GM12878 (cell line): ENCODE results near the gene ABCC11. TPM values are rescaled to one million over a fixed set of nuclear protein-coding genes. Genes with fewer than 3 reads are reported as not detected.

Experiments used
- ATAC-seq: fragments of 200-7000 bp; cut with Tn5 transposase; 3 replicates; pipeline ENCODE4 v1.9.1; 2020; ENCODE audit warnings: mild to moderate bottlenecking, moderate library complexity
- BruUV-seq: library from RNA; stranded (reverse); fragments of 400-500 nt; replicated peaks from 2 replicates; lab custom pipeline; 2021; lab: Mats Ljungman, UMichigan
- CTCF ChIA-PET: fragments of 300-600 bp; sonication (Branson Sonifier 250); formaldehyde crosslinking; extraction: SDS; loops from one replicate; lab custom pipeline; 2021; ENCODE audit warnings: inconsistent platforms; lab: Yijun Ruan, JAX
- POLR2A ChIA-PET: fragments of 350-600 bp; formaldehyde crosslinking; extraction: SDS; loops from one replicate; lab custom pipeline; 2021; ENCODE audit warnings: inconsistent platforms; lab: Charles Lee
- RAD21 ChIA-PET: fragments of 300-600 bp; sonication (Branson Sonifier 250); formaldehyde crosslinking; loops from one replicate; lab custom pipeline; 2023; ENCODE audit warnings: antibody characterized with exemption; ENCODE audit not compliant: unreplicated experiment; lab: Charles Lee
- SMC1A ChIA-PET: fragments of 300-600 bp; sonication (Branson Sonifier 250); formaldehyde crosslinking; loops from one replicate; lab custom pipeline; 2023; ENCODE audit not compliant: unreplicated experiment, uncharacterized antibody; lab: Charles Lee
- DNase-seq: peaks from one replicate; pipeline ENCODE4 v3.0.0-alpha.2; 2011; ENCODE audit warnings: low read depth, low spot score
- FAIRE-seq: peaks from 3 replicates; lab custom pipeline; 2011; peaks lifted over from hg19 to GRCh38; lab: Jason Lieb, UNC
- H2AFZ ChIP-seq: 2 replicates; pipeline ENCODE4 v1.6.0; 2011; ENCODE audit warnings: low read depth, low read length, control low read depth; ENCODE audit not compliant: control insufficient read depth
- H3K27ac ChIP-seq: 2 replicates; pipeline ENCODE4 v1.5.1; 2011; ENCODE audit warnings: control low read depth; ENCODE audit not compliant: control insufficient read depth, insufficient read depth
- H3K27me3 ChIP-seq, 2 experiments: replicated peaks in 1 of 2; 2 replicates each; pipeline versions ENCODE4 v1.6.0 to v1.6.1; 2011; ENCODE audit warnings: low read length in 1 of 2; ENCODE audit not compliant: control insufficient read depth in 2 of 2, insufficient read depth in 2 of 2
- H3K36me3 ChIP-seq, 2 experiments: 2 replicates each; pipeline ENCODE4 v1.5.1; 2011; ENCODE audit warnings: low read length in 1 of 2; ENCODE audit not compliant: control insufficient read depth in 2 of 2, insufficient read depth in 2 of 2
- H3K4me1 ChIP-seq: 2 replicates; pipeline ENCODE4 v1.6.1; 2011; ENCODE audit warnings: mild to moderate bottlenecking, low read length, moderate library complexity, mixed read lengths; ENCODE audit not compliant: control insufficient read depth, insufficient read depth
- H3K4me2 ChIP-seq: 2 replicates; pipeline ENCODE4 v1.6.0; 2011; ENCODE audit warnings: control low read depth; ENCODE audit not compliant: control insufficient read depth, insufficient read depth
- H3K4me3 ChIP-seq: fragments of 200-600 bp; sonication (generic); 2 replicates; pipeline ENCODE4 v1.5.1; 2016
- H3K79me2 ChIP-seq: 2 replicates; pipeline ENCODE4 v1.6.0; 2011; ENCODE audit warnings: low read length; ENCODE audit not compliant: control insufficient read depth, insufficient read depth
- H3K9ac ChIP-seq: 2 replicates; pipeline ENCODE4 v1.8.0; 2011; ENCODE audit warnings: low read length, control low read depth, mixed read lengths; ENCODE audit not compliant: control insufficient read depth, insufficient read depth
- H3K9me3 ChIP-seq: replicated peaks from 3 replicates; pipeline ENCODE4 v1.5.1; 2011; ENCODE audit warnings: mild to moderate bottlenecking, low read length; ENCODE audit not compliant: control insufficient read depth, insufficient read depth
- H4K20me1 ChIP-seq: 2 replicates; pipeline ENCODE4 v1.6.0; 2011; ENCODE audit not compliant: control insufficient read depth, insufficient read depth
- EZH2 ChIP-seq: IDR thresholded peaks from 2 replicates; pipeline ENCODE4 v1.6.1; 2012; ENCODE audit warnings: low read depth, mild to moderate bottlenecking, control low read depth, inconsistent platforms, low read length, borderline replicate concordance; ENCODE audit not compliant: control insufficient read depth
- IKZF1 ChIP-seq: fragments of 450-650 bp; conservative IDR thresholded peaks from 2 replicates; pipeline ENCODE4 v1.6.1; 2017; ENCODE audit warnings: antibody characterized with exemption, mild to moderate bottlenecking
- MYB ChIP-seq: fragments of 150-350 bp; IDR thresholded peaks from 2 replicates; pipeline ENCODE4 v1.6.1; 2014; ENCODE audit warnings: mild to moderate bottlenecking, low read depth, low read length, borderline replicate concordance
- NKRF ChIP-seq: fragments of 450-650 bp; conservative IDR thresholded peaks from 2 replicates; pipeline ENCODE4 v1.6.1; 2017; ENCODE audit warnings: mild to moderate bottlenecking, moderate library complexity
- NR2C1 ChIP-seq: fragments of 450-650 bp; IDR thresholded peaks from 2 replicates; pipeline ENCODE4 v1.6.1; 2017; ENCODE audit warnings: antibody characterized with exemption, mild to moderate bottlenecking, moderate library complexity
- SMC3 ChIP-seq: IDR thresholded peaks from 2 replicates; pipeline ENCODE4 v1.6.1; 2011; ENCODE audit warnings: low read length, improper control_type of control experiment, borderline replicate concordance
- SREBF2 ChIP-seq: IDR thresholded peaks from 2 replicates; pipeline ENCODE4 v1.6.1; 2012; ENCODE audit warnings: mild to moderate bottlenecking, low read length
- ZBTB40 ChIP-seq: fragments of 450-650 bp; IDR thresholded peaks from 2 replicates; pipeline ENCODE4 v1.6.1; 2016; ENCODE audit warnings: mild to moderate bottlenecking, moderate library complexity, borderline replicate concordance
- ZNF207 ChIP-seq: fragments of 450-650 bp; IDR thresholded peaks from 2 replicates; pipeline ENCODE4 v1.6.1; 2014; ENCODE audit warnings: antibody characterized with exemption, mild to moderate bottlenecking, borderline replicate concordance
- WGBS: methylation state at CpG from one replicate; pipeline ENCODE4 v1.1.6; 2016; ENCODE audit warnings: low lambda C conversion rate; ENCODE audit not compliant: insufficient replicate concordance, insufficient coverage; ENCODE audit errors: missing lambda C conversion rate; 5-methylcytosine and 5-hydroxymethylcytosine counted together
- in situ Hi-C: fragments of 300-500 bp; cut with MboI; formaldehyde crosslinking; loops from 9 replicates; pipeline ENCODE4 v1.14.3; 2018; ENCODE audit warnings: mixed read lengths
- intact Hi-C: fragments of 100-400 bp; cut with micrococcal nuclease; formaldehyde crosslinking; loops from one replicate; pipeline ENCODE4 v1.14.2; 2022; ENCODE audit not compliant: unreplicated experiment
- polyA plus RNA-seq, 11 experiments: library from polyadenylated mRNA; depleted of rRNA in 4 of 11; unstranded in 6 of 11; stranded (reverse) in 5 of 11; fragments of >200 nt; fragmentation: Nextera tagmentation in 4 of 11; fragmentation: Illumina TruSeq in 1 of 11; extraction: Ambion mirVana in 4 of 11; extraction: Trizol in 1 of 11; gene quantifications; 1 replicate in 1 of 11; 2 replicates in 10 of 11; pipeline versions ENCODE4 v1.2.1 to v1.2.3, GENCODE V29; 2011 to 2016; ENCODE audit warnings: inconsistent platforms in 2 of 11, missing spikeins in 2 of 11, low read depth in 1 of 11
- total RNA-seq, 4 experiments: library from RNA; depleted of rRNA in 3 of 4; stranded (reverse); fragments of >200 nt in 3 of 4; fragmentation: Illumina TruSeq in 1 of 4; extraction: Trizol in 1 of 4; gene quantifications; 2 replicates each; pipeline versions ENCODE4 v1.2.1 to v1.2.3, GENCODE V29; 2013 to 2021
- TF ChIP-seq, protein P1 (sequence below): fragments of 150-350 bp; IDR thresholded peaks from 2 replicates; pipeline ENCODE4 v1.6.1; 2016; ENCODE audit warnings: low read depth, low read length
- TF ChIP-seq, protein P2 (sequence below): IDR thresholded peaks from 2 replicates; pipeline ENCODE4 v1.6.1; 2012; ENCODE audit warnings: low read depth, low read length, improper control_type of control experiment

The ABCC11 gene
- total and polyA plus RNA-seq, 10 of the 15 experiments (the other 5 are each of a cell fraction or from before 2014, with no cell fraction given): 0.04 to 0.20 (median 0.10) TPM; not detected in 6

DNA sequence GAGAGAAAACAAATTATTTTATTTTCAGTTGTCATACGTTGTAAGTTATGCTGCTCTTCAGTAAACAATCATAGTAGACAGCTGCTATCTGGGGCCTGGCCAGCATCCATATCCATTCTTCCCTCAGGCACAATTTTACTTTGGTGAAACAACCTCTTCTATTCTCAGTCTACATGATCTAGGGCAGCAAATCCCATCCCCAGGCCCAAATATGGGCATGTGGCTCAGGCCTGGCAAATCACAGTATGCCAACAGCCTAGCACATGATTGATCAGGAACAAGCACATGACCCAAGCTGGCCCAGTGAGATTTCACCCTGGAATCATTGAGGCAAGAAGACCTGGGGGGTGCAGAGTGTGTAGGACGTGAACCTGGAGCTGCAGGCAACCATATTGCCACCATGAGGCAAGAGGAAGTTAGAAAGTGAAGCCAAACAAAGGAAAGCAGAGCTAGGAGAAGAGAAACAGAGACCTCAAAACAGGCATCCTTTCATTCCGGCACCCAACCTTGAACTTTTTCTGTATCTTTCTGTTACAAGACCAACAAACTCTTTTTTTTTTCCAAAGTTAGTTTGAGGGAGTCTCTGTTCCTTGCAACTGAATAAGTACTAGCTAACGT is 81.3 kb downstream of the ABCC11 start:
- Histone ChIP-seq H3K4me2 (no peak overlapping the region), H3K4me1 (peaks cover 8% of the 10 kb centered on the region; the same call in 1 of the 2 replicates), H3K4me3 (no peak overlapping the region), H3K9ac (no peak overlapping the region), H3K9me3 (no peaks in the 10 kb centered on the region), H3K36me3 (no peaks in the 10 kb centered on the region), H3K79me2 (no peaks in the 10 kb centered on the region), H2AFZ (no peak overlapping the region; the same call in 1 of the 2 replicates), H3K27ac (no peak overlapping the region), H3K27me3 (no peaks in the 10 kb centered on the region), H4K20me1 (no peaks in the 10 kb centered on the region)
- ATAC-seq (peak; percentile 64), DNase-seq (no peak), FAIRE-seq (peak; percentile 27)
- CTCF ChIA-PET: interaction anchor here (0.6 to 3.8 kb wide), 21 partner anchors 8 to 1128 kb away, joined by 3 to 28 read pairs (median 6); partner anchors contain the start of genes ABCC12 and NETO2
- POLR2A ChIA-PET: no interaction called here
- no TSS peak for BruUV-seq
- 59% methylated on average over 4 of the region's 4 CpGs for WGBS
- RAD21 ChIA-PET: interaction anchor here (0.6 to 2.9 kb wide), 7 partner anchors 457 to 1295 kb away, joined by 3 to 10 read pairs (median 4); partner anchors contain the start of gene NETO2
- SMC1A ChIA-PET: interaction anchor here (0.7 to 1.2 kb wide), 5 partner anchors 17 to 1218 kb away, joined by 3 to 4 read pairs (median 3); no protein-coding TSS in a partner anchor
- in situ Hi-C loops (loop anchor here (5.0 to 10.0 kb wide), 2 partner anchors 1214 to 1311 kb away; no protein-coding TSS in a partner anchor), intact Hi-C loops (loop anchor here (5.0 to 10.0 kb wide), 2 partner anchors 1314 to 1331 kb away; partner anchors contain the start of gene C16orf87)
- TF ChIP-seq SREBF2 (no peak), ZNF207 (no peak), EZH2 (no peak), NKRF (no peak), NR2C1 (no peak), MYB (no peak), ZBTB40 (no peak), IKZF1 (no peak), SMC3 (no peak)
- TF ChIP-seq, protein P1, sequence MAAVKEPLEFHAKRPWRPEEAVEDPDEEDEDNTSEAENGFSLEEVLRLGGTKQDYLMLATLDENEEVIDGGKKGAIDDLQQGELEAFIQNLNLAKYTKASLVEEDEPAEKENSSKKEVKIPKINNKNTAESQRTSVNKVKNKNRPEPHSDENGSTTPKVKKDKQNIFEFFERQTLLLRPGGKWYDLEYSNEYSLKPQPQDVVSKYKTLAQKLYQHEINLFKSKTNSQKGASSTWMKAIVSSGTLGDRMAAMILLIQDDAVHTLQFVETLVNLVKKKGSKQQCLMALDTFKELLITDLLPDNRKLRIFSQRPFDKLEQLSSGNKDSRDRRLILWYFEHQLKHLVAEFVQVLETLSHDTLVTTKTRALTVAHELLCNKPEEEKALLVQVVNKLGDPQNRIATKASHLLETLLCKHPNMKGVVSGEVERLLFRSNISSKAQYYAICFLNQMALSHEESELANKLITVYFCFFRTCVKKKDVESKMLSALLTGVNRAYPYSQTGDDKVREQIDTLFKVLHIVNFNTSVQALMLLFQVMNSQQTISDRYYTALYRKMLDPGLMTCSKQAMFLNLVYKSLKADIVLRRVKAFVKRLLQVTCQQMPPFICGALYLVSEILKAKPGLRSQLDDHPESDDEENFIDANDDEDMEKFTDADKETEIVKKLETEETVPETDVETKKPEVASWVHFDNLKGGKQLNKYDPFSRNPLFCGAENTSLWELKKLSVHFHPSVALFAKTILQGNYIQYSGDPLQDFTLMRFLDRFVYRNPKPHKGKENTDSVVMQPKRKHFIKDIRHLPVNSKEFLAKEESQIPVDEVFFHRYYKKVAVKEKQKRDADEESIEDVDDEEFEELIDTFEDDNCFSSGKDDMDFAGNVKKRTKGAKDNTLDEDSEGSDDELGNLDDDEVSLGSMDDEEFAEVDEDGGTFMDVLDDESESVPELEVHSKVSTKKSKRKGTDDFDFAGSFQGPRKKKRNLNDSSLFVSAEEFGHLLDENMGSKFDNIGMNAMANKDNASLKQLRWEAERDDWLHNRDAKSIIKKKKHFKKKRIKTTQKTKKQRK: no peak
- TF ChIP-seq, protein P2, sequence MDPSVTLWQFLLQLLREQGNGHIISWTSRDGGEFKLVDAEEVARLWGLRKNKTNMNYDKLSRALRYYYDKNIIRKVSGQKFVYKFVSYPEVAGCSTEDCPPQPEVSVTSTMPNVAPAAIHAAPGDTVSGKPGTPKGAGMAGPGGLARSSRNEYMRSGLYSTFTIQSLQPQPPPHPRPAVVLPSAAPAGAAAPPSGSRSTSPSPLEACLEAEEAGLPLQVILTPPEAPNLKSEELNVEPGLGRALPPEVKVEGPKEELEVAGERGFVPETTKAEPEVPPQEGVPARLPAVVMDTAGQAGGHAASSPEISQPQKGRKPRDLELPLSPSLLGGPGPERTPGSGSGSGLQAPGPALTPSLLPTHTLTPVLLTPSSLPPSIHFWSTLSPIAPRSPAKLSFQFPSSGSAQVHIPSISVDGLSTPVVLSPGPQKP: 0 out of 2 replicates have a peak, but pooled peaks have one; percentile 18
